ENCODE data around the gene MOV10. TPM values are rescaled to one million over a fixed set of nuclear protein-coding genes. Genes with fewer than 3 reads are reported as not detected.
A peak's percentile ranks its signal among the peaks of the same experiment; 100 is the strongest.

Gene MOV10
- total RNA-seq, 1 donor from 2014 or later = 74.9 TPM

- no peak for TF ChIP-seq CTCF (conservative IDR thresholded peaks at IDR 0.05)
- peaks cover 7% of the 10 kb centered on the region for H3K36me3 Mint-ChIP-seq (ENCODE audit: low read depth)
- peaks cover 49% of the 10 kb centered on the region for H3K4me1 Mint-ChIP-seq
- DNase-seq (ENCODE audit: low read depth, low spot score) = no peak
- no peaks in the 10 kb centered on the region for H3K9me3 Mint-ChIP-seq
- H3K27ac Mint-ChIP-seq (ENCODE audit: unreplicated experiment) = peak overlapping the region; percentile 12
- H3K27me3 Mint-ChIP-seq (ENCODE audit: low read depth) = peaks cover 4% of the 10 kb centered on the region
- H3K4me3 Mint-ChIP-seq = peak overlapping the region; percentile 49
Observed at GRCh38 chr1:112699425-112700144, 25.1 kb downstream of the MOV10 start.

- Mint-ChIP-seq H3K27me3 (ENCODE audit: low read depth) (peaks cover 6% of the 10 kb centered on the region), H3K36me3 (ENCODE audit: low read depth) (peaks cover 7% of the 10 kb centered on the region), H3K4me3 (peak overlapping the region; percentile 80), H3K9me3 (no peaks in the 10 kb centered on the region), H3K27ac (ENCODE audit: unreplicated experiment) (peak overlapping the region; percentile 95), H3K4me1 (peaks cover 59% of the 10 kb centered on the region)
- DNase-seq (ENCODE audit: low read depth, low spot score) = peak; percentile 62
- no peak for TF ChIP-seq CTCF (conservative IDR thresholded peaks at IDR 0.05)
Observed at GRCh38 chr1:112700290-112701226, 26.1 kb downstream of the MOV10 start.

- Mint-ChIP-seq H3K27me3 (ENCODE audit: low read depth) (peaks cover 6% of the 10 kb centered on the region), H3K9me3 (no peaks in the 10 kb centered on the region), H3K4me1 (peaks cover 67% of the 10 kb centered on the region), H3K4me3 (peak overlapping the region; percentile 80), H3K27ac (ENCODE audit: unreplicated experiment) (peak overlapping the region; percentile 95), H3K36me3 (ENCODE audit: low read depth) (peaks cover 7% of the 10 kb centered on the region)
- TF ChIP-seq CTCF (conservative IDR thresholded peaks at IDR 0.05) = no peak
- DNase-seq (ENCODE audit: low read depth, low spot score) = no peak
Observed at GRCh38 chr1:112701227-112702066, 27.0 kb downstream of the MOV10 start.

- Mint-ChIP-seq H3K4me1 (peaks cover 68% of the 10 kb centered on the region), H3K36me3 (ENCODE audit: low read depth) (peaks cover 7% of the 10 kb centered on the region), H3K4me3 (peak overlapping the region; percentile 19), H3K9me3 (no peaks in the 10 kb centered on the region), H3K27ac (ENCODE audit: unreplicated experiment) (peak overlapping the region; percentile 95), H3K27me3 (ENCODE audit: low read depth) (peaks cover 6% of the 10 kb centered on the region)
- TF ChIP-seq CTCF (conservative IDR thresholded peaks at IDR 0.05) = no peak
- DNase-seq (ENCODE audit: low read depth, low spot score) = no peak
Observed at GRCh38 chr1:112702067-112702395, 27.6 kb downstream of the MOV10 start.

All from neural crest cell (in vitro differentiated cells).